Right lung (tissue), 5 donors: ENCODE results near the gene SNX18. TPM values are rescaled to one million over a fixed set of nuclear protein-coding genes. Genes with fewer than 3 reads are reported as not detected.
"Not testable (repeated sequence)": the region's sequence is repeated elsewhere in the genome, so short reads cannot be mapped to it uniquely, and the experiment has no call there.

Experiments used
- DNase-seq, 2 donors: peaks; one replicate each; pipeline ENCODE4 v3.0.0-alpha.2; 2013
- polyA plus RNA-seq, 5 donors: library from polyadenylated mRNA; unstranded; fragments of 120-200 nt; gene quantifications; one replicate each; pipeline versions ENCODE4 v1.2.1 to v1.2.3, GENCODE V29; 2013; ENCODE audit warnings: inconsistent platforms in 1 of 5, low replicate concordance in 1 of 5; ENCODE audit not compliant: insufficient read length in 5 of 5, insufficient read depth in 1 of 5

The SNX18 gene
- polyA plus RNA-seq, 5 donors, result 16.7 to 19.3 (median 18.4) TPM

GRCh38 chr5:54518146-54518817 is 723 bp downstream of the SNX18 start:
- DNase-seq, result peak in 1 of 2 donors; percentile 29

DNA sequence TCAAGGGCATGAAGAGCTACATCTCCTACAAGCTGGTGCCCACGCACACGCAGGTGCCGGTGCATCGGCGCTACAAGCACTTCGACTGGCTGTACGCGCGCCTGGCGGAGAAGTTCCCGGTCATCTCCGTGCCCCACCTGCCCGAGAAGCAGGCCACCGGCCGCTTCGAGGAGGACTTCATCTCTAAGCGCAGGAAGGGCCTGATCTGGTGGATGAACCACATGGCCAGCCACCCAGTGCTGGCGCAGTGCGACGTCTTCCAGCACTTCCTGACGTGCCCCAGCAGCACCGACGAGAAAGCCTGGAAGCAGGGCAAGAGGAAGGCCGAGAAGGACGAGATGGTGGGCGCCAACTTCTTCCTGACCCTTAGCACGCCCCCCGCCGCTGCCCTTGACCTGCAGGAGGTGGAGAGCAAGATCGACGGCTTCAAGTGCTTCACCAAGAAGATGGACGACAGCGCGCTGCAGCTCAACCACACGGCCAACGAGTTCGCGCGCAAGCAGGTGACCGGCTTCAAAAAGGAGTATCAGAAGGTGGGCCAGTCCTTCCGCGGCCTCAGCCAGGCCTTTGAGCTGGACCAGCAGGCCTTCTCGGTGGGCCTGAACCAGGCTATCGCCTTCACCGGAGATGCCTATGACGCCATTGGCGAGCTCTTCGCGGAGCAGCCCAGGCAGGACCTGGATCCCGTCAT is 1.4 kb downstream of the SNX18 start:
- no peak for DNase-seq

DNA sequence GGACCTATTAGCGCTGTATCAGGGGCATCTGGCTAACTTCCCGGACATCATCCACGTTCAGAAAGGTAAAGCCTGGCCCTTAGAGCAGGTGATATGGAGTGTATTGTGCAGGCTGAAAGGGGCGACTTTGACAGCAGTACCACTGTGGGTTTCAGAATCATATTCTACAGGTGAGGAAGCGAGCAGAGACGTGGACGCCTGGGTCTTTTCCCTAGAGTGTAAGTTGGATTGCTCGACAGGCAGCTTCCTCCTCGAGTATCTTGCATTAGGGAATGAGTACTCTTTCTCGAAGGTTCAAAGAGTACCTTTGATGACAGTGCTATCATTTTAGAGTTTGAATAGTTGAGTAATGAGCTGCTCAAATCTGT is 1.9 kb downstream of the SNX18 start:
- no peak for DNase-seq

DNA sequence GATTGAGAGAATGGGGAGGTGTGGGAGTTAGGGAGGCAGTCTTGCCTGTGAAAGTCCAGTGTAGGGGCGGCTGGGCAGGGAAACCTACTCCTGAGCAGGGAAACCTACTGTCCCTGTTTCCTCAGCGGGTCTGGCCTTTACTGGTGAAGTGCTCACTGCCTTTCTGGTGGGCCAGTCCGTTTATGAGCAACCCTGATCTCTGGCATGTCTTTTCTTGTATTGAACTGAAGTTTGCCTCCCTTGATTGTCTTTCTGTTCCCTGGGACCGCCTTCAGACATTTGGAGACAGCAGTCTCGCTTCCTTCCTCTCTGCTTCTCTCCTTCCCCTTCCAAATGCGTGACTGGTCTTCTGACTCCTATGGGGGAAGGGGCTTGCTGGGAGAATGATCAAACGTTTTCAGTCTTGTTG is 2.9 kb downstream of the SNX18 start:
- DNase-seq, result no peak

DNA sequence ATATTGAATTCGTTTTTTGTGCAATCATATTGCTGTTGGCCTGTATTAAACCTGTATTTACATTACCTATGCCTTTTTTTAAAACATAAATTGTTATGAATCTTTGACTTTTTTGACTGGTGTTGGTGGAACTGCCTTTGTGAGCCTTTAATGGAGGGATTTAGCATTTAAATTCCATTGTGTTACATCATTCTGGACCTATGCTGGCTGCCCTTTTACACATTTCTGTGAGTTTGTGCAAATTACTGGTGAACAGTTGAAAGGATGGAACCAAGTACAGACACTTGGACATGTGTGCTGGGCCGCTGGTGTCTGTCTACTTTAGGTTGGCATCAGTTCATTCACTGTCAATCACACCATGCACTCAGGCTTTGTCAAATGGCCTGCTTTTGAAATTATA is 3.4 kb downstream of the SNX18 start:
- DNase-seq, result no peak

DNA sequence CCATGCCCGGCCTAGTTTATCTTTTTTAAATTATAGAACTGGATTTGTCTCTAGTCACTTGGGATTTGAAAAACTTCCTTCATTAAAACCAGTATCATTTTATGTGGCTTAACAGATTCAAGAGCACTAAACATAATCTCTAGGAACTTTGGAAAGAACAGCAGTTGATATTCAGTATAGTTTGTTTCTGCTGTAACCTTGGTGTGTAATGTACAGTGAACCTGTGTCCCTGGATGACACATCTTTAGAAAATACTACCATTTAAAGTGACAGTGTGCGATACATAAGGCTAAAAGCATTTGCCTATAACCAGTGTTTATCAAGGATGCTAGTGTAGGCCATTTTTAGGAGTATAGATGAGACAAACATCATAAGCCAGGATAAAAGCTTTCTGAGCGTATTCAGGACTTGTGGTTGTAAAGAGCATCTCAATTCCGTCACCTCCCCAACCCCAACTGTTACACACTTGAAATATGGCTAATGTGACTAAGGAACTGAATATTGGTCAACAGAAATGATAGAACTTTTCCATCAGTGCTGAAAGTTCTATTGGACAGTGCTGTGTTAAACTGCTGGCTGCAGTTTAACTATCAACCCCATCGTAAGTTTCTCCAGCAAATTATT is 4.4 kb downstream of the SNX18 start:
- DNase-seq, result no peak

DNA sequence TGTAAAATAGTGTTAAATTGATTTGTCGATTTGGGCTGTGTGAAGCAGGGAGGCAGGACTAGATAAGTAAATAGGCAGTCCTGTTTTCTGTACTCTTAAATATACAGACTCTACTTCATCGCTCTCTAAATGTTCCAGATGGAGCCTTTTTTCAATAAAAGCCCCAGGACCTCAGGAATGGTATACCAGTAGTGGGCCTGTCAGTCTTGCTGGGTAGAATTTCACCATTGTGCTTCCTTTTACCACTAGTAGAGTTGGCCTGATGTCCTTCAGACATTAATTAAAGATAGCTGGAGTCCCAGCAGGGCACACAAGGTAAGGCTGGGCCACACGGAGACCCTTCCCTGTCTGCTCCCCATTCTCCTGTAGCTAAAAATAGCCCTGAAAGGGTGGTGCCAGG is 6.0 kb downstream of the SNX18 start:
- no peak for DNase-seq

DNA sequence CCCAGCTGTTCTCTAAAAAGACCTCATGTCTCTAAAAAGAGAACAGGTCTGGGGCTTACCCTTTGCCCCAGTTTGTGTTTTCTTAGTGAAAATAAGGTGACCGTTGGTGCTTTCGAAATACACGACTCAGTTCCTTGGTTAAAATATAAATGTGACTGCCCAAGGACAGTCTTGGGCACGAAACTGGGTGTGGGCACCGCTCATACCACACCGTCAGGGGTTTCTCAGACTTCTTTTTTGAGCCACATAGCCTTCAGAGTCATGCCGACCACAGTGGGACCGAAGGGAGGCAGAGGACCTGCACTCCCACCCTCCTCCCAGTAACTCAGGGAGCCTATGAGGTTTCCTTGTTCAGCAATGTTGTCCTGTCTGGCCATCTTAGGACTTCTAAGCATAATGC is 6.5 kb downstream of the SNX18 start:
- DNase-seq, result no peak

DNA sequence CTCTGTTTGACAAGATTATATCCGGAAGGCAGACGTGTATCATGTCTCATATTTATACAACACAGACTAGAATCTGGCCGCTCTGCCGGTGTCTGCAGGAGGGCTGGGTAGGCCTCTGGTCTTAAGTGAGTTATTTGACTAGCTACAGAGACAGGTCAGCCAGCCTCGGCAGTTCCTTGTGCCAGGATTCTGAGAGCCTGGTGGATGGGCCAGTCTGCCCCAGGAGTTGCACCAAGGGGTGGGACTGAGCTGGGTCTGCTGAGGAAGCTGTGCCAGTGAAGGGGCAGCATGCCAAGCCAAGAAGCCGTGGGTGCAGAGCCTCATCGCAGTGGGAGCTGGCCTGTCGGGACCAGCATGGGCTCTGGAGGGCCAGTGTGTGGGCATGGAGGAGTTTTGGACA is 7.1 kb downstream of the SNX18 start:
- no peak for DNase-seq

DNA sequence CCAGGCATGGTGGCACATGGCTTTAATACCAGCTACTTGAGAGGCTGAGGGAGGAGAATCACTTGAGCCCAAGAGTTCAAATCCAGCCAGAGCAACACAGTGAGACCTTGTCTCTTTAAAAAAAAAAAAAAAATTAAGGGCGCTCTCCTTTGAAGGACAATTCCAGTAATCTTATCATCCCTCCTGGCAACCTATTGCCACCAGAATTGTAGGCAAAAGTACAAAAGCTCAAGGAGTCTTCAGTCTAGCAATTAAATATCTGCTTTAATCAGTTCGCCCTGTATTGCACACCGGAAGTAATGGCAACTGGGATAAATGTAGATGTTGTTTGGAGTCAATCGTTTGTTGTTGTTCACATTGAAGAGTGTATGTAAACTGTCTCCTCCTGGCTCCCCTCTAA is 7.7 kb downstream of the SNX18 start:
- no peak for DNase-seq

GRCh38 chr5:54525692-54526091 is 8.1 kb downstream of the SNX18 start:
- DNase-seq, result no peak

DNA sequence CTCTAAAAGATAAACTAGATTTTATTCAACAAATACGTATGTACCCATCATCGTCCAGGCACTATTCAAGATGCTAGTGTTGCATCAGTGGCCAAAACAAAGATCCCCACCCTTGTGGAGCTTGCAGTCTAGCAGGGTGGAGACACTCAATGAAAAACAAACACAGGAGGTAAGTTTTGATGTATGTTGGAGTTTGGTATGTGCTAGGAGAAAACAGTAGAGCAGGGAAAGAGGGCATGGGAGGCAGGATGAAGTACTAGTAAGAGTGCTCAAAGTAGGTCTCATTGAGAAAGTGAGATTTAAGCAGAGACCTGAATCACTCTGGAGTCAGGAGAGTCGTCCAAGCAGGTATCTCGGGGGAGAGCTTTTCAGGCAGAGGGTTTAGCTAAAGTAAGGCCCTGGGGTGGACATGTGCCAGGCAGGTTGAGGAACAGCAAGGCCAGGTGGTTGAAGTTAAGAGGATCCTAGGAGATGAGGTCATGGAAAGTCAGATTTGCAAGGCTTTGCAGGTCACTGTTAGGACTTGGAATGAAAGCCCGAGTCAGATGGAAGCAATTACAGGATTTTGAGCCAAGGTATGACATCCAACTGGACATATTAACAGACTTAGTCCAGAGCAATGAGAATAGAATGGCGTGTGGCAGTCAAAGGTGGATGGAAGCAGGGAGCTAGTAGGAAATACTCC is 9.2 kb downstream of the SNX18 start:
- no peak for DNase-seq

DNA sequence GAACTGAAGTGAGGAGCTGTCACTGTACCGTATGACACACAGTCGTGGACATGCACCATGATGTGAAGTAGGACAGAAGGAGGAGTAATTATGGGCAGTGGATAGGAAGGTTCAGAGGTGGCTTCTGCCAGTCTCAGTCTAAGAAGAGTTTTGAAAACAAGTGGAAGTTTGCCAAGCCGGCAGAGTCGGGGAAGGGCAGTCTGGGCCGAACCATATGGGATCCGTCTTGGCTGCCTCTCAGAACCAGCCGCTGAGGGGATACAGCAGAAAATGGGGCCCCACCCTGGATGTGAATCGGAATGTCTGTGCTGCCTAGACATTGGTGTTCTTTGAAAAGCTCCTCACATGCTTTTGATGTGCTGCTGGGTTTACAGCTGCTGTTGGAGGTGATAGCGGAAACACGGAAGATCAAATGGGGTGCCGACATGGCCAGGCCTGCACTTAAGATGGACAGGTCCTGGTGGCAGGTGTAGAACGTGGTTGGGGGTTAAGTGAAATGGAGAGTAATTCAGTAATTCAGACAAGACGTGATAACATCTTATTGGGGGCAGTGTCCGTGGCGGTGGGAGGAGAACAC is 11.2 kb downstream of the SNX18 start:
- DNase-seq, result no peak

GRCh38 chr5:54529565-54529964 is 12.0 kb downstream of the SNX18 start:
- no peak for DNase-seq

GRCh38 chr5:54531546-54531945 is 14.0 kb downstream of the SNX18 start:
- no peak for DNase-seq

GRCh38 chr5:54533541-54534190 is 16.1 kb downstream of the SNX18 start:
- peak; percentile 51 to 67 for DNase-seq

DNA sequence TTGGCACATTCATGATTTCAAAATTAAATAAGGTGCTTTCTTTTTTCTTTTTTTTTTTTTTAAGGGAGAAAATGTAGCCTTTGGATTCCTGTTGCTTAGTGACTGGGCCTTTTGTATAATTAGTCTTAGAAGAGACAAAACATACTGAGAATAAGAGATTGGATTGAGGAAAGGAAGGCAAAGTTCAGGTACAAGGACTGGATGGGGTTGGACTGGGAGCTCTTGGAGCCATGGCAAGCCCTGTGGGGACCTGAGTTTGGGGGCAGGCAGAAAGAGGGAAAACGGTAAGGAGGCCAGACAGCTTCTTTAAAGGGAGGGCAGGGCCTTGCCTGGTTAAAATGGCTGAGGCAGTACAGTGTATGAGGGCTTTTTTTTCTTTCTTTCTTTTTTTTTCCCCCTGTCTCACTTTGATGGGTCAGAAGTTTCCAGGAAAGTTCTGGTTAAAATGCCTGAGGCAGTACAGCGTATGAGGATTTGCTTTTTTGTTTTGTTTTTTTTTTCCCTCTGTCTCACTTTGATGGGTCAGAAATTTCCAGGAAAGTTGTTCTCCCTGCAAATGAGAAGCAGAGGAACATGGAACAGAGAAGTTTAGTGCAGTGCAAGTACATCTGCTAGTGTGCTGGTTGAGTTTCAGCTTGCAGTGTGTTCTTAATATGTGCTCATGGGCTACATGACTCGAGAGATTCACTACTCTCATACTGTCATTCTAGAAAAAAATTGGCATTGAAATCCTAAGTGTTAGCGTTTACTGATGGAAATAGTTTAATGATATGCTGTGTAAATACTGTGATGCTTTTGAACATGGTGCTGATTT is 16.8 kb downstream of the SNX18 start:
- no peak for DNase-seq

DNA sequence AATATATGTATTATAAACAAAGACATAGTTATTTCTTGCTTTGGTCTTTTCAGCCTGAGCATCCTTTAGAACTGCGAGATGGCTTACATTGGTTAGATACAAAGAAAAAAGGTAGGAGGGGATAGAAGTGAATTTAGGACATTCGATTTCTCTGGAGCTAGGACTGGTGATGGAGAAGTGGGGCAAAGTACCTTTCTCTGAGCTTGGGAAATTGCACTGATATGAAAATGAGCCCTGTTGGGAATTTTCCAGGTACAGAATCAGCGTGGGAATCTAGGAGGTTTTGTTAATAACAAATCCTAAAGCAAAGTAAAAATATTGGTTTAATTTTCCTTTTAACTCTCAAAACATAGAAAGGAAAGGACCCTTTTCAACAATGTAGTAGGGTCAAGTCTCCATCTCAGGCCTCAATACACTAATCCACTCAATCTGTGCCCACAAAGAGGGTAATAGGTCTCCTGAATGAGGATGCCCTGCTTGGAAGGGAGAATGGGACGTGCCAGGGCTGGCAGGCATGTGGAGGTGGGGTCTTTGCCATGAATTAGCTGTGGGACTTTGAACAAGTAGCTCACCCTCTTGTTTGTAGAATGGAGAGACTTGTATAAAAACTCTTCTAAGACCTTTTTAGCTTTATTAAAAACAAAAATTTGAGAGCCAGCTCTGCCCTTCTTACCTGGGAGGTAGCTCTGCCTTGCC is 17.7 kb downstream of the SNX18 start:
- DNase-seq, result no peak

DNA sequence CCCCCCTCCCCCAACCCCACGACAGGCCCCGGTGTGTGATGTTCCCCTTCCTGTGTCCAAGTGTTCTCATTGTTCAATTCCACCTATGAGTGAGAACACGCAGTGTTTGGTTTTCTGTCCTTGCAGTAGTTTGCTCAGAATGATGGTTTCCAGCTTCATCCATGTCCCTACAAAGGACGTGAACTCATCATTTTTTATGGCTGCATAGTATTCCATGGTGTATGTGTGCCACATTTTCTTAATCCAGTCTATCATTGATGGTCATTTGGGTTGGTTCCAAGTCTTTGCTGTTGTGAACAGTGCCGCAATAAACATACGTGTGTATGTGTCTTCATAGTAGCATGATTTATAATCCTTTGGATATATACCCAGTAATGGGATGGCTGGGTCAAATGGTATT is 18.8 kb downstream of the SNX18 start:
- not testable (repeated sequence) for DNase-seq

- DNase-seq, result not testable (repeated sequence)
Observed at GRCh38 chr5:54536861-54537260, 19.3 kb downstream of the SNX18 start.
